K562 (cell line): ENCODE data around the gene GTF2IRD2. TPM values are rescaled to one million over a fixed set of nuclear protein-coding genes. Genes with fewer than 3 reads are reported as not detected.

Experiments
- ATF1 ChIP-seq, 2 experiments: fragments of 450-650 bp in 1 of 2; IDR thresholded peaks; 2 replicates each; pipeline ENCODE4 v1.6.1; 2016; ENCODE audit warnings: missing compliant biosample characterization in 1 of 2, missing genetic modification characterization in 1 of 2
- EP400 ChIP-seq: fragments of 450-650 bp; IDR thresholded peaks from 2 replicates; pipeline ENCODE4 v1.6.1; 2017; ENCODE audit warnings: antibody characterized with exemption, mild to moderate bottlenecking, moderate library complexity
- GABPA ChIP-seq: fragments of 200-800 bp; sonication (Bioruptor generic); conservative IDR thresholded peaks from 2 replicates; pipeline ENCODE4 v1.6.1; 2016; ENCODE audit warnings: low read depth, missing genetic modification characterization, missing compliant biosample characterization
- HNRNPLL ChIP-seq: fragments of 200-400 bp; formaldehyde crosslinking; IDR thresholded peaks from 2 replicates; pipeline ENCODE4 v1.6.1; 2017; ENCODE audit warnings: low read length, low read depth, mild to moderate bottlenecking; ENCODE audit not compliant: poor library complexity, severe bottlenecking
- THAP12 ChIP-seq: fragments of 250-450 bp; sonication (Bioruptor Pico); IDR thresholded peaks from 2 replicates; pipeline ENCODE4 v1.9.0; 2021; ENCODE audit warnings: mild to moderate bottlenecking, inconsistent platforms
- VEZF1 ChIP-seq: fragments of 200-800 bp; sonication (Bioruptor generic); IDR thresholded peaks from 2 replicates; pipeline ENCODE4 v1.6.1; 2017; ENCODE audit warnings: missing genetic modification characterization, missing compliant biosample characterization
- ZBTB9 ChIP-seq: fragments of 450-650 bp; formaldehyde crosslinking; IDR thresholded peaks from 2 replicates; pipeline ENCODE4 v1.4.0; 2020; ENCODE audit warnings: mild to moderate bottlenecking, moderate library complexity
- ZFX ChIP-seq: sonication (generic); formaldehyde crosslinking; IDR thresholded peaks from 2 replicates; pipeline ENCODE4 v1.8.0; 2022; ENCODE audit warnings: mild to moderate bottlenecking, missing genetic modification reagents, moderate library complexity
- ZNF639 ChIP-seq, 2 experiments: fragments of 200-800 bp in 1 of 2; sonication (Bioruptor generic) in 1 of 2; sonication (generic) in 1 of 2; formaldehyde crosslinking in 1 of 2; IDR thresholded peaks in 1 of 2; conservative IDR thresholded peaks in 1 of 2; 2 replicates each; pipeline versions ENCODE4 v1.5.0 to v1.6.1; 2016 to 2020; ENCODE audit warnings: missing compliant biosample characterization in 1 of 2, missing genetic modification characterization in 1 of 2, missing genetic modification reagents in 1 of 2
- ZNF740 ChIP-seq, 3 experiments: fragments of 200-800 bp in 1 of 3; sonication (Bioruptor generic) in 1 of 3; sonication (generic) in 1 of 3; formaldehyde crosslinking in 1 of 3; IDR thresholded peaks; 2 replicates each; pipeline versions ENCODE4 v1.6.1 to v1.8.0; 2016 to 2022; ENCODE audit warnings: mild to moderate bottlenecking in 2 of 3, missing compliant biosample characterization in 2 of 3, missing genetic modification characterization in 2 of 3, missing genetic modification reagents in 1 of 3
- polyA plus RNA-seq, 8 experiments: library from polyadenylated mRNA; depleted of rRNA in 4 of 8; stranded (reverse) in 5 of 8; unstranded in 3 of 8; fragments of >200 nt; fragmentation: Nextera tagmentation in 2 of 8; fragmentation: Illumina TruSeq in 1 of 8; extraction: Ambion mirVana in 2 of 8; extraction: Trizol in 1 of 8; gene quantifications; 2 replicates each; pipeline versions ENCODE4 v1.2.1 to v1.2.3, GENCODE V29; 2011 to 2014; ENCODE audit warnings: inconsistent platforms in 1 of 8, missing spikeins in 1 of 8
- total RNA-seq, 7 experiments: library from RNA; depleted of rRNA in 6 of 7; stranded (reverse); fragments of >200 nt in 6 of 7; fragmentation: Illumina TruSeq in 2 of 7; extraction: Trizol in 2 of 7; gene quantifications; 2 replicates each; pipeline versions ENCODE4 v1.2.1 to v1.2.3, GENCODE V29; 2011 to 2021; ENCODE audit warnings: low replicate concordance in 1 of 7

The GTF2IRD2 gene
- total and polyA plus RNA-seq, 9 of the 15 experiments (the other 6 are each of a cell fraction or from before 2014, with no cell fraction given): 1.9 to 9.7 (median 5.8) TPM

- TF ChIP-seq THAP12 (CRISPR knock-in tag): peak; percentile 75
- peak; percentile 47; the same call in 1 of the 2 replicates for TF ChIP-seq ZFX (CRISPR knock-in tag)
- peak; percentile 43; the same call in 1 of the 2 replicates for TF ChIP-seq ATF1 (CRISPR knock-in tag; IDR thresholded peaks at IDR 0.05)
- TF ChIP-seq ATF1 (tag; IDR thresholded peaks at IDR 0.05): peak; percentile 79
- TF ChIP-seq HNRNPLL: peak; percentile 59
- TF ChIP-seq ZBTB9 (CRISPR knock-in tag): peak; percentile 87
- peak in 1 of 2 experiments; percentile 32; a peak in 1 of 4 replicates for TF ChIP-seq ZNF639 (CRISPR knock-in tag; conservative IDR thresholded peaks at IDR 0.05 in 1 of 2, IDR thresholded peaks at IDR 0.05 in 1 of 2)
- TF ChIP-seq ZNF740 (CRISPR knock-in tag; IDR thresholded peaks at IDR 0.05): peak; percentile 53; the same call in 1 of the 2 replicates
- TF ChIP-seq ZNF740 (tag; IDR thresholded peaks at IDR 0.05): 0 out of 4 replicates have a peak, but pooled peaks of 1 of the 2 experiments have one; percentile 28
- TF ChIP-seq VEZF1 (CRISPR knock-in tag): peak; percentile 86
- TF ChIP-seq GABPA (tag): peak; percentile 71
- peak; percentile 82 for TF ChIP-seq EP400
Measured at GRCh38 chr7:74850833-74851721, at the start of gene GTF2IRD2 (continued).
